Caki2 (cell line): ENCODE data around the gene PABPN1. TPM values are rescaled to one million over a fixed set of nuclear protein-coding genes. Genes with fewer than 3 reads are reported as not detected.

Source experiments
- DNase-seq: peaks from one replicate; pipeline ENCODE4 v3.0.0-alpha.2; 2015; ENCODE audit warnings: low read depth
- in situ Hi-C: cut with HindIII; loops from 2 replicates; pipeline ENCODE4 v1.10.0; 2016; ENCODE audit warnings: low sequenced_read_pairs, low pct_unique_long_range_greater_than_20kb, mixed read lengths
- total RNA-seq: library from RNA; depleted of rRNA; stranded (reverse); fragments of >200 nt; shearing (Covaris generic); gene quantifications from 2 replicates; pipeline ENCODE4 v1.2.3, GENCODE V29; 2014; ENCODE audit warnings: low replicate concordance

Gene PABPN1
- total RNA-seq, 1 experiment from 2014 or later, result 73.8 TPM

DNA sequence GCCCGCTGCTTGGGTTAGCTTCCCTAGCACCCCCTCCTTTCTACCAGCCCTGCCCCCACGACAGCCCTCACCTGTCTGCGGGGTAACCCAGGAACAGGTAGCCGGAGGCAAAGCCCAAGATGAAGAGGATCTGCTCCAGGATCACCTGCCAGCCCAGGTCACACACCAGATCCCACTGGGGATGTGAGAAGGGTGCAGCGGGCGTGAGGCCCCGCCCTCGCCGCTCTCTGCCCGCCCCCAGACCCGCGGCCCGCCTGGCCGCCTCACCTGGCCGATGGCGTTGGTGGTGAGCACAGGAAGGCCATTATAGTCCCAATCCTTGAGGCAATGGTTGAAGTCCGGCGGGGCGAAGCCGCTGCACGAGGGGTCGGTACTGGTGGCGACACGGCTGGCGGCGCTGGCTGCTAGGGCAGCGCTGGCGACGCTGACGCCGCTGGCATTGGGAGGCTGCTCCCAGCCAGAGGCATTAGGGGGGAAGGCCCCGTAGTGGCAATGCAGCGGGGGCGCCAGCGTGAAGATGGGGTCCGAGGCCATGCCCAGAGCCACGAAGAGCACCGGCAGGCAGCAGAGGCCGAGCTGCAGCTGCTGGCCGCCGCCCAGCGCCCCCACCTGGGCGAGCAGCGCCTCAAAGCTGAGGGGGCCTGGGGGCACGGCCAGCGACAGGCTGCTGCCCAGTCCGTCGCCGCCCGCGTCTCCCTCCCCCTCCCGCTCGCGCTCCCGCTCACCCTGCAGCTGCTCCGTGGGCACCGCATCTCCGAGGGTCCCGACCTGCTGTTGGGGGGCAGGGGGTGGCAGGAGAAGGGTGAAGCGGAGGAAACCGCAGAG is 30.6 kb downstream of the PABPN1 start:
- in situ Hi-C loops, result no loop called here
- DNase-seq, result no peak

DNA sequence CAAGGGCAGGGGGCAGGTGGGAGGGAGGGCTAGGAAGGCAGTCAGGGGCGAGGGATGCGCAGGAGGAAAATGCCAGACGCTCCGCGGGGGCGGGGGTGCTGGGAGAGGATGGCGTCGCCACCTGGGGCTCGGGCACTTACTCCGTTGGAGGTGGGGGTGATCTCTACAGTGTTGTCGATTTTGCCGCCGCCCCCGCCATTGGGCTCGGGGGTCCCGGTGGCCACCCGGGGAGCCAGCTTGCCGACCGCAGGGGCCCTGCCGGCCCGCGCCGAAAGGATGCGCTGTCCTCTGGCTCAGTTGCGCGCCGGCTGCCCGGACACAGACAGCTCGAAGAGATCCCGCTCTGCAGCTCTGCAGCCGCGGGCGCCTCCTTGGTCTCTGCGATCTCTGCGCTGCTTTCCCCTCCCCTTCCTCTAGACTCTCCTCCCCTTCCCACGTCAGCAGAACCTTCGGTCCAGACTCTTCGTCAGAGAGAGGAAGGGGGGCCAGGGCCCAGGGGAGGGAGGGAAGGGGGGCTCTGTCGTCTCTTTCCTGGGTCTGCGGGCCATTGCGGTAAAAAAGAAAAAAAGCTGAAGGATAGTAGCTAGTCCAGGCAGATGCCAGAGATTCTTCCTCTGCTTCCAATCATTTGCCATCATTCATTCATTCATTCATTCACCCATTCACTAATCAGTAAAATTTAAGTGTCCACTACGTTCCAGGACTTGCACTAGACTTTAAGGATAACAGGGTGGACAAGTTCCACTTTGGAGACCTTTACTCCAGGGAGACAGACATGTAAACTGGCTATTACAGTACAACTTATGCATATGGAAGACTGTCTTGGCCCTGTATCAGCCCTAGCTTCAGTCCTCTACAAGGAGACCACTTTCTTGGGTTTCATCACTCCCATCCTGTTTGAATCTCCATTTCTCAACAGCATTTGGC is 31.5 kb downstream of the PABPN1 start, which contains the start of gene SLC22A17:
SLC22A17 (minus strand) TSS at position 382 of the 927 bp plus-strand sequence.
- in situ Hi-C loops, result no loop called here
- peak; percentile 65 for DNase-seq

DNA sequence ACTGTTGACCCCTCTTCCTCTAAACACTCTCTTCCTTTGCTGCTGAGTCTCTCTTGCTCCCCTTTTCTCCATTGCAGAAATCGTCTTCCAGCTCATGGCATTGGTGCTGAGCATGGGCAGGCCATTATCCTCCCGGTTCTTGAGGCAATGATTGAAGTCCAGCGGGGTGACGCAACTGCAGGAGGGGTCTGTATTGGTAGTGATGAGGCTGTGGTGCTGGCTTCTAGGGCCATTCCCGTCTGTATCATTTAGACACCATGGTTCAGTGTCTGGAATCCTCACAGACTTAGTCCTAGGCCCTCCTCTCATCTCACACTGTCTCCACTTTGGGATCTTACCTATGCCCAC is 32.1 kb downstream of the PABPN1 start:
- in situ Hi-C loops, result no loop called here
- DNase-seq, result no peak

DNA sequence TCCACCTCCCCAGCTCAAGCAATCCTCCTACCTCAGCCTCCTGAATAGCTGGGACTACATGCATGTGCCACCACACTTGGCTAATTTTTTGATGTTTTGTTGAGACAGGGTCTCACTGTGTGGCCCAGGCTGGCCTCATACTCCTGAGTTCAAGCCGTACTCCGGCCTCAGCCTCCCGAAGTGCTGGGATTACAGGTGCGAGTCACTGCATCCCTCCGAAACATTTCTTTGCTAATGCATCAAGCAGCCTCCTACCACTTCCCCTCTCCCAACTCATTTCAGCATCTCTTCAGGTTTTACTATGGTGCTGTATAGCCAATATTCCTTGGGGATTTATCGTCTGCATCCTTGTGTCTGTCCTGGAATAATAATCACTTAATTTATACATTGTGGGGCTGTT is 33.7 kb downstream of the PABPN1 start:
- no peak for DNase-seq
- in situ Hi-C loops, result no loop called here

DNA sequence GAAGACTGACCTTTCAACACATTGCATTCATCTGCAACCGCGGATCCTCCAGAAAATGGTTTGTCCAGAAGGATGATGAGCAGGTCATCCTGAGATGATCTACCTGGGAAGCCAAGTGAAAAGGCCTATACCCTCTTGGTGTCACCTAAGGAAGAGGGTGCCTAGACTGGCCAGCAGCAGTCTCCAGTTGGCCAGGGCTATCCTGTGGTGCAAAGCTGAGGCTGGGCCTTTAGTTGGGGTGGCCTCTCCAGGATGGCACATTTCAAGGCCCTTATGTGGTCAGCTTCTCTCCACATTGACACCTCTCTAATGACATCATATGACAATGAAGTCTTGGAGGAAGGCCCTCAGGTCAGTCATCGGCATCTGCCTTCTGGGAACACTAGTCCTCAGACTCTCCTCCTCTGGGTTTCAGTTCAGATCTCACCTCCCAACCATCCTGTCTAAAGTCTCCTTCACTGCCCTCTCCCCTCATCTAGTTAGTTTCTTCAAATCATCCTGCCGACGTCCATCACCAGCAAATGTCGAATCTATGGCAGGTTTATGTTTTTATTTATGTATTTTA is 34.7 kb downstream of the PABPN1 start:
- DNase-seq, result no peak
- in situ Hi-C loops, result no loop called here

DNA sequence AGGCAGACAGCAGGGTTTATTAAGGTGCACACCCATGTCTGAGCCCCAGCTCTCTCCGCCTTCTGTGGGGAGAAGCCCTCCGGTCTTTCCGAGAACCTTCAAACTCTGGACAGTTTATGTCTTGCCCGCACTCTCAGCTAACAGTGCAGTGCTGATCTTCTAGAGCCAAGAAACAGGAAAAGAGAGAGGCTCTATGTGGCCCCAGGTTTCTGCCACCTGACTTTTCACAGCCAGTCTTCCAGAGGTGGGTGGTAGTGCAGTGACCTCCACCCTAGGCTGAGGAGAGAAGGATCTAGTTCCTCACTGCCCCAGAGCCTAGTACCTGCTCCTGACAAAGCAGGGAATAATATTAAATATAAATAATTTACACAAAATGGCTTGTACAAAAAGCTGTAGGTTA is 35.4 kb downstream of the PABPN1 start:
- in situ Hi-C loops, result no loop called here
- no peak for DNase-seq

DNA sequence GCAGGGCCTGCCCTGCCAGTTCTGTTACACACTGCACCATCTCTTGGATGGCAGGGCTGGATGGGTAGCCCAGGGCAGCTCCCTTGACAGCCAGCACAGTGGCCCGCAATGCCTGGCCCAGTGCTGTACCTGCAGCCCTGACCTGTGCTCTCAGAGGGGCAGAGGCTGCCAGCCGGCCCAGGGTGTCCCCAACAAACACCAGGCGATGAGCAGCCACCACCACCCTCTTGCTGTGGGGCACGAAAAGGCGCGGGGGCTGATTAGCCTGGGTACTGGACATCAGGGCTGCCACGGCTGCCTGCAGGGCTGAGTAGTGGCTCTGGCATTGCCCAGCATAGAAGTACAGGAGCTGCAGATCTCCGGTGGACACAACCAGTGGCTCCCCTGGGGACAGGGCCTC is 36.0 kb downstream of the PABPN1 start:
- in situ Hi-C loops, result no loop called here

DNA sequence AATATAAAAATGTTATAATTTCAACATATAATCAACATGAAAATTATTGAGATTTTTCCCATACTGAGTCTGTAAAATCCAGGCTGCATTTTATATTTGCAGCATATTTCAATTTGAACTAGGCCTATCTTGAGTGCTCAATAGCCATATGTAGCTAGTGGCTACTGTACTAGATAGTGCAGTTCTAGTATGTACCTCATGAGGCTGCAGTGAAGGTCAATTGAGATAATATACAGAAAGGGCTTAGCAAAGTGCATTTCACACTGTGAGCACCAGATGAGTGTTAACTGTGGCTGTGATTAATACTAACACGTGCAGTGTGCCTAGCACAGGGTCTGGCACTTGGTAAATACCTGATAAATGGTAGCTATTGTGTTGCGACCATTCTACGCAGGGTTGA is 36.8 kb downstream of the PABPN1 start:
- no peak for DNase-seq
- in situ Hi-C loops, result no loop called here

More for the DNA sequence above, 36.0 kb downstream of the PABPN1 start:
- no peak for DNase-seq

DNA sequence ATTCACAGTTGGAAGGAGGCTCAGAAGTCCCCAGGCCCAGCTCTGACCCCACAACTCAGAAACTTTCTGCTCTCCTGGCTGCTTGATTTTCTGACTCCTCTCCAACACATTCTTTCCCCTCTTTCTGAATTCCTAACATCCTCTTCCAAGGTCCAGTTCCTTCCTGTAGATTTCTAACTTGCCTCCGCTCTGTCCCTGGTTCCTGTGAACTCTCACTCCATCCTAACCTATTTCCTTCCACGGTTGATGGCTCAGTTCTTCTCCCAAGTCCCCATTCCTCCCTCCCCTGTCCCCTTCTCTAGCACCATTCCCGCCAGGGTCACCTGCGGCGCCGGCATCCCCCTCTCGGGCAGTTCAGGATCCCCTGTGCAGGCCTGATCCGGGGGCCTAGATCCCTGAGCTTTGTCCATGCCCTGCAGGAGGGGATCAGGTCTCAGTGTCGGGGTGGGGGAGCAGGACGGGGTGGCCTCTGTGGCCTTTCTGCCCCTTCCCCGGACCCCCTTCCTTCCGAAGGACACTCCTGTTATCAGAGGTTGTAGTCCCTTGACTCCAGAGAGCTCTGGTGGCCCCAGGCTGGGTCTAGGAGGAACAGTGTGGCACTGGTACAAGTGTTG is 37.4 kb downstream of the PABPN1 start:
- no peak for DNase-seq
- in situ Hi-C loops, result no loop called here

DNA sequence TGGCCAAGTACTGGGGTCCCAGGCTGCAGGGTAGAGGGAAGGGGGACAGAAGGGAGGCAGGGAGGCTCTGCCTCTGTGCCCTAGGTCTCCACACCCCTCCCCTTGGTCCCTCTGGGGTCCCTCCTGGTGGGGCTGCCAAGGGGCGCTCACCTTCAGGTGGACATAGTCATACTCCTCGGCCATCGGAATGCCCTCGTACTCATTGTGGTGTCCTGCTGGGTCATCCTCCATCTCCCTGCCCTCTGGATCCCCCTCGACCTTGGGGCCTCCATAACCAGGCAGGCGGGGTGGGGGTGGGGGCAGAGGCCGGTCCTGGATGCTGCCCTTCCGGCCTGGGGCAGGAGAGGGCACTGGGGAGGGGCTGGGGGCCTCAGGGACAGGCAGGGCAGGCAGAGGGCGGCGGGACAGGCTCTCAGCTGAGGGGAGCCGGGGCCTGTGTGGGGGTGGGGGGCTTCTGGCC is 37.9 kb downstream of the PABPN1 start:
- in situ Hi-C loops, result no loop called here

DNA sequence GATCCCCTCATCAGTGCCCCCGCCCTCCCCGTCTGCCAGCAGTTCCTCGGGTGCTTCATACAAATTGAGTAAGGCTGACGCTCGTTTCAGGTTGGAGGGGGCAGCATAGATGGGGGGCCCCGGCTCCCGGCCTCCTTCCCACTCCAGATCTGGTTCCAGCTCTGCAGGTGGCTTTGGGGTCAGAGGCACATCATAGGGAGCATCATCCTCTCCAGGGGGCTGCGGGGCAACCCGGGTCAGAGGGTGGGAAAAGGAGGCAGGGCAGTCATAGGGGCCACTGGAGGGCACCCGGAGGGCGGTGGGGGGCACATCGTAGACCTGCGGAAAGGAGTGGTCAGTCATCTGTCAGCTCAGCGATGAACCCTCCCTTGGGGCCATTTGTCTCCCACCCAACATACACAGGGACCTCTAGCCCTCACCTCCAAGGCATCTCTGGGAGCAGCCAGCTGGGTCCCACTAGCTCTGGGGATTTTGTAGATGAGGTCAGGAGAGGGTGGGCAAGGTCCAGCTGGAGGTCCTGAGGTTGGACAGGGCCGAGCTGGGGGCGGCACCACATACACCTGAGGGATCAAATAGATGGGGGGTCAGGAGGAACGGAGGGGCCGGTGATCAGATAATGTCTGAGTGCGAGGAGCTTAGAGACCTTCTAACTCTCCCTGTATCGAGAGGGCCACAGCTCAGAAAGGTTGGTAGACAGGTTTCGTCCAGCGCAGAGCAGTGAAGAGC is 38.6 kb downstream of the PABPN1 start:
- in situ Hi-C loops, result no loop called here
- DNase-seq, result no peak

More for the DNA sequence above, 37.9 kb downstream of the PABPN1 start:
- no peak for DNase-seq

DNA sequence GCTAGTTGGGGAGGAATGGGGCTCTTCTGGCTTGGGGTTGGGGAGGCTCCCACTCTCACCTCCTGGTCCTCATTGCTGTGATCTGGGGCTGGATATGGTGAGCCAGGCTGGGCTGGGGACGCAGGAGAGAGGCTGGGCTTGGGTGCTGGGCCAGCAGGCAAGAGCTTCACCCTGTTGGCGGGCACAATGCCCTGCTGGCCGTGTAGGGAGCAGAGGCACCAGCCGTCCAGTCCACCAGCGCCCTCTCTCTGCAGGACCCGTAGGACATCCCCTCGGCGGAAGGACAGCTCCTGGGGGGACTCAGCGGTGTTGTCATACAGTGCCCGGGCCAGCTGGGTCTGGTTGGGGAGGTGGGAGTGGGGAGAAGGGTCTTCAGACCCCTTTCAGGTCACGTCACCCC is 39.2 kb downstream of the PABPN1 start:
- in situ Hi-C loops, result no loop called here
- DNase-seq, result no peak

DNA sequence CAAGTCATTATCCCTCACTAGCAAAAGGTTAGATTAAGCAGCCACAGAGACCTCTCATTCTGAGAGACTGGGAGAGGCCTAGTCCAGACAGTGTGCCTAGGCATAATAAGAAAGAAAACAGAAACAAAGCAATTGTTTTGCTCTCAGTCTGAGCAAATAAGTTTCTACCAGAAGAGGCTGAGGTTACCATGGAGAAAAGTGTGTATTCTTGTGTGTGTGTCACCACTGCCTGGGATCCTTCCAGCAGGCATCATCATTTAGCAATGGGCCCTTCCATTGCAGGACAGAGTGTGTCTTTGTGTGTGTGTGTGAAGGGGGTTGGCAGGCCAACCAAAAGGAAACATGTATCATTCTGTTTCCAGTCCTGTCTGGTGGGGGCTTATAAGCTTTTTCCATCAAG is 40.1 kb downstream of the PABPN1 start:
- in situ Hi-C loops, result no loop called here
- no peak for DNase-seq

DNA sequence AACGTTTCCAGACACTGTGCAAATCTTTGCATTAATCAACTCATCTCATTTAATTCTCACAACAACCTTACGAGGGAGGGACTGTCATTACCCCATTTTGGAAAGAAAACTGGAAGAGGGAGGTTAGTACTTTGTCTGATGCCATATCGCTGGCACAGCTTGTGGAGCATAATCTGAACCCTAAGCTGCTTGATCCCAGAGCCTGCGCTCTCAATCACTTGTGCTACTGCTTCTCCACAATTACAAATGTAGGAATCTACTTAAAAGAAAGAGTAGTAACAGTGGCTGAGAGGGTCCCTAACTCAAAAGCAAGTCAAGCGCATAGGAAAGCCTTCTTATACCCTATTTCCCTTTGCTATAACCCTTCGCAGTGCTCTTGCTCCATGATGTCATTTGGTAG is 40.5 kb downstream of the PABPN1 start:
- in situ Hi-C loops, result no loop called here

DNA sequence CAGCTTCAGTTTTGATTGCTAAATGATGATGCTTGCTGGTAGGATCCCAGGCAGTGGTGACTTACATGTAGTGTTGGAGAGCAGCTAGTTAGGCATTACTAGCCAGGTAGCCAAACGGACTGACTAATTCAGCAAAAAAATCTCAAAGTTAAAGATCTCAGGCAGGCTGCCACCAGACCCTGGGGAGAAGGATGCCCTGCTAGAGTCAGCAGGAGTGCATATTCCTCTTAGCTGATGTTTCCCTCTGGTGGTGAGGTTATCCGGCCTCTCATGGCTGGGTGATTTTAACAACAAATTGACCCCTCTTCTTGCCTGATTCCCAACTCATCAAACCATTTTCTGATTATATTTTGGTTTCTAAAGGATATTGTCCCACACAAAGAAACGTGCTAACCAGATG is 40.9 kb downstream of the PABPN1 start:
- in situ Hi-C loops, result no loop called here
- no peak for DNase-seq

More for the DNA sequence above, 40.5 kb downstream of the PABPN1 start:
- no peak for DNase-seq

DNA sequence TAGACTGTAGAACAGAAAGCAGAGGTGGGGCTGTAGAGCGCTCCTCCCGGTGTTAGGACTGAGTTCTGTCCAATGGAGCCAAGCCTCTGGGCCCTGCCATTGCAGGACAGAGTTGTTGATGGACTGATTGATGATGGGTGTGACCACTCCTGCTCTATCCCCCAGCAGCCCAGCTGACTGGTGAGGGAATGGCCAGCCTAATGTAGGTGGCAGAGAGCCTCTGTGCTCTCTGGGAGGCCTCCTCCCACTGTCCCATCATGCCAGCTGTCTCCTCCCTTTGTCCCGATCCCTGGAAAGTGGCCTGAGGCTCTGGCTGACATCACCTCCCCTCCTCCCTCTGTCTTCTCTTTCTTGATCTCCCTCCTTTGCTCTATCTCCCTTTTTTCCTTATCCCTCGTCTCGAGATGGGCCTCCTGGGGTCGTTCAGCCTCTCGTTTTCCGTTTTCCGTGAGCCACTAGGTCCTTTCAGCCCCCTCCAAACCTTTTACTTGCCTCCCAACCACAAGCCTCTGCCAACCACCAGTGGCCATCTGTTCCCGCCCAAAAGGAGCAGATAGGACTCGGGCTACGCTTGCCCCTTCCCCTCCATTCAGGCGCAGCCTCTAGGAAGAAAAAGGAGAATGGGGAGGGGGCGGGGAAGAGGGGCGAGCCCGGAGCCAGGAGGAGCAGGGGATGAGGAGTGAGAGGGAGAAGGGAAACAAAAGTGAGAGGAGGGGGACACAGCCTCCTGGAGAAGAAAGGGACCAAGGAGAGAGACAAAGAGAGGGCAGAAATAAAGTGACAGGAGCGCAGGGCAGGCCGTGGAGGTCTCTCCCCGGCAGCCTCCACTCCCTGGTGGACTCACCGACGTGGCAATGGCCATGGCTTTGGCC is 43.1 kb downstream of the PABPN1 start:
- DNase-seq, result no peak
- in situ Hi-C loops, result no loop called here
